Heart right ventricle (tissue), 16 donors: Measurements from ENCODE around the gene EFNA4. TPM values are rescaled to one million over a fixed set of nuclear protein-coding genes. Genes with fewer than 3 reads are reported as not detected.

ENCODE experiments used
- ATAC-seq, 8 donors: fragments of 200-7000 bp; cut with Tn5 transposase; one replicate each; pipeline ENCODE4 v1.9.1; 2020; ENCODE audit warnings: mild to moderate bottlenecking in 8 of 8, moderate library complexity in 8 of 8, moderate number of reproducible peaks in 1 of 8
- DNase-seq, 2 donors: peaks; one replicate each; pipeline ENCODE4 v3.0.0-alpha.2; 2020
- H3K27ac ChIP-seq, 10 donors: fragments of 200-600 bp; sonication (generic) in 2 of 10; one replicate each; pipeline versions ENCODE4 v1.5.0 to v1.8.0; 2020 to 2022; ENCODE audit warnings: mild to moderate bottlenecking in 3 of 10
- H3K27me3 ChIP-seq, 7 donors: fragments of 200-600 bp; one replicate each; pipeline ENCODE4 v1.8.0; 2021 to 2022; ENCODE audit warnings: mild to moderate bottlenecking in 2 of 7
- H3K36me3 ChIP-seq, 9 donors: fragments of 200-600 bp; sonication (generic) in 1 of 9; one replicate each; pipeline versions ENCODE4 v1.5.0 to v1.8.0; 2020 to 2022; ENCODE audit warnings: mild to moderate bottlenecking in 2 of 9
- H3K4me1 ChIP-seq, 9 donors: fragments of 200-600 bp; sonication (generic) in 1 of 9; one replicate each; pipeline versions ENCODE4 v1.5.0 to v1.8.0; 2020 to 2022; ENCODE audit warnings: mild to moderate bottlenecking in 4 of 9
- H3K4me3 ChIP-seq, 10 donors: fragments of 200-600 bp; sonication (generic) in 2 of 10; one replicate each; pipeline versions ENCODE4 v1.5.0 to v1.8.0; 2020 to 2022; ENCODE audit warnings: mild to moderate bottlenecking in 7 of 10, moderate library complexity in 2 of 10
- H3K9me3 ChIP-seq, 11 donors: fragments of 200-600 bp in 10 of 11; sonication (generic) in 2 of 11; one replicate each; pipeline versions ENCODE4 v1.5.0 to v1.8.0; 2013 to 2022; ENCODE audit warnings: mild to moderate bottlenecking in 2 of 11, control low read depth in 1 of 11, moderate library complexity in 1 of 11
- CTCF ChIP-seq, 9 donors: fragments of 200-600 bp; sonication (generic) in 2 of 9; IDR thresholded peaks; one replicate each; pipeline versions ENCODE4 v1.5.0 to v1.8.0; 2021 to 2022; ENCODE audit warnings: antibody characterized with exemption in 9 of 9, mild to moderate bottlenecking in 5 of 9, moderate library complexity in 1 of 9
- WGBS, 2 donors: extraction: QIAGEN DNeasy Blood & Tissue Kit; methylation state at CpG; one replicate each; pipeline ENCODE4 v1.1.7; 2013; ENCODE audit warnings: inconsistent platforms in 1 of 2; 5-methylcytosine and 5-hydroxymethylcytosine counted together
- intact Hi-C, 10 donors: fragments of 100-400 bp; cut with DNase I; formaldehyde crosslinking; loops; one replicate each; pipeline versions ENCODE4 v1.11.1 to v1.14.2; 2022
- polyA plus RNA-seq, 2 donors: library from polyadenylated mRNA; stranded (reverse); fragments of 200-250 nt; gene quantifications; one replicate each; pipeline ENCODE4 v1.2.3, GENCODE V29; 2013
- total RNA-seq, 10 donors: library from RNA; stranded (reverse); fragmentation: NEBNext Ultra II Directional in 3 of 10; extraction: Animal tissue kit (Norgen Biotek cat#: 25700) in 3 of 10; gene quantifications; one replicate each; pipeline versions ENCODE4 v1.2.1 to v1.2.4, GENCODE V29; 2021 to 2023
- donor health status: Arrhythmogenic right ventricular cardiomyopathy.
- donor health status: ischemic (EF 13 %, LVEDD 7.1; RV severe dilation, severe dysfunction).
- donor health status: healthy with polysubstance abuse.
- donor health status: DM: no; HTN: yes; CAD: no.
- donor health status: DM: no; HTN: no; CAD: no.
- donor health status: ischemic (EF 25% LVEDD 6.9; RV normal size, moderate dysfunction).
- donor health status: ischemic (EF 25% LVEDD 5.7; RV mildly dilated, moderate dysfunction).
- donor health status: healthy.
- donor health status: DM: yes; HTN: yes; CAD: no.
- donor health status: Ischemic cardiomyopathy.
- donor health status: ischemic (EF 35%, LVEDD 5.7; RV mildly dilated, moderate dysfunction).
- donor health status: nonischemic (EF 11% LVEDD 7.7; RV severe dilation, severe dysfunction).
- donor health status: DM: yes; HTN: yes; CAD: no.
- donor health status: PGD.
- donor health status: ischemic (EF 29% LVEDD 5.4; RV normal size, mild dysfunction).
- donor health status: nonischemic (EF 23%, LVEDD 6.1; RV moderate dilation, normal function).

Gene EFNA4
- total and polyA plus RNA-seq, 12 donors = 0.49 to 5.4 (median 1.9) TPM

- Histone ChIP-seq H3K36me3 (no peaks in the 10 kb centered on the region), H3K27me3 (peaks cover 39 to 67% (median 53%) of the 10 kb centered on the region in 7 donors), H3K4me1 (peaks cover 30 to 65% (median 51%) of the 10 kb centered on the region in 9 donors), H3K27ac (no peak overlapping the region), H3K9me3 (no peaks in the 10 kb centered on the region), H3K4me3 (peak overlapping the region; percentile 2 to 58 (median 33))
- no peak for TF ChIP-seq CTCF (IDR thresholded peaks at IDR 0.05)
- 1% methylated on average over 55 to 71 of the region's 71 CpGs for WGBS, 2 donors
- intact Hi-C loops = loop anchor here in 2 of 10 donors (5.0 to 10.0 kb wide), 2 partner anchors 33 to 526 kb away; partner anchors contain the start of gene UBE2Q1 (in 1 of the 2)
- ATAC-seq (no peak), DNase-seq (peak in 1 of 2 donors; percentile 19)
Measured at GRCh38 chr1:155080312-155081228, 17.0 kb downstream of the EFNA4 start.

- DNase-seq = peak in 1 of 2 donors; percentile 23
Measured at GRCh38 chr1:155081472-155082300, 18.1 kb downstream of the EFNA4 start.

GRCh38 chr1:155082301-155083051 lies 18.9 kb downstream of the EFNA4 start:
- H3K4me1 ChIP-seq = peaks cover 33 to 78% (median 60%) of the 10 kb centered on the region in 9 donors
- intact Hi-C loops = loop anchor here in 2 of 10 donors (5.0 to 10.0 kb wide), 2 partner anchors 35 to 528 kb away; partner anchors contain the start of gene UBE2Q1 (in 1 of the 2)

More at GRCh38 chr1:155081472-155082300, 18.1 kb downstream of the EFNA4 start:
- TF ChIP-seq CTCF (IDR thresholded peaks at IDR 0.05) = no peak
- Histone ChIP-seq H3K27ac (no peak overlapping the region), H3K27me3 (peaks cover 39 to 67% (median 53%) of the 10 kb centered on the region in 7 donors), H3K9me3 (no peaks in the 10 kb centered on the region), H3K4me1 (peaks cover 33 to 77% (median 60%) of the 10 kb centered on the region in 9 donors), H3K36me3 (no peaks in the 10 kb centered on the region), H3K4me3 (peak overlapping the region in 7 of 10 donors; percentile 4 to 58 (median 25))
- ATAC-seq = no peak
- 2 to 3% methylated on average over 68 of the region's 68 CpGs for WGBS, 2 donors
- intact Hi-C loops = loop anchor here in 2 of 10 donors (5.0 to 10.0 kb wide), 2 partner anchors 34 to 527 kb away; partner anchors contain the start of gene UBE2Q1 (in 1 of the 2)

More at GRCh38 chr1:155082301-155083051, 18.9 kb downstream of the EFNA4 start:
- Histone ChIP-seq H3K36me3 (no peaks in the 10 kb centered on the region), H3K9me3 (no peaks in the 10 kb centered on the region), H3K27ac (no peak overlapping the region), H3K4me3 (peak overlapping the region in 6 of 10 donors; percentile 4 to 58 (median 23)), H3K27me3 (peaks cover 39 to 67% (median 53%) of the 10 kb centered on the region in 7 donors)
- DNase-seq = peak in 1 of 2 donors; percentile 17
- no peak for ATAC-seq
- 4 to 5% methylated on average over 35 to 36 of the region's 36 CpGs for WGBS, 2 donors
- no peak for TF ChIP-seq CTCF (IDR thresholded peaks at IDR 0.05)
